ENCODE data around the gene CABLES2.

Gene CABLES2

GRCh38 chr20:62408640-62409039 is 1.6 kb upstream of the CABLES2 start:
- TF ChIP-seq GATA2 (IDR thresholded peaks at IDR 0.05; ENCODE audit: low read depth, low read length) (no peak), GATA3 (IDR thresholded peaks at IDR 0.05; ENCODE audit: low read depth, low read length) (no peak)

DNA sequence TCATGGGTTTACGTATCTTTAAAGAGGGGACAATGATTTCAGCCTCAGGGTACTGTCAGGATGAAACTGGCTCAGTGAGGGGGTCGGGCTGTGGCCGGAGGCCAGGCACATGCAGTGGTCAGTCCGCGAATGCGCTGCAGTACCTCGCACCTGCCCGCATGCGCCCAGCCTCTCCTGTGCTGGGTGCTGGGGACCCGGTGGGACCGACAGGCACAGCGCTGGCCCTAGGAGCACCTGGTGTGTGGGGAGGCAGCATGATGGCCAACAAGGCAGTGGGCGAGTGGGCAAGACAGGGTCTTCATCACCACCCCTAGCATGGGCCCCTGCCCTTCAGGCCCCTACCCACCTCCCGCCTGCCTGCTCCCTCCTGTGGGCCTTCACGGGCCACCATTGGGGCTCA is 970 bp upstream of the CABLES2 start:
- TF ChIP-seq GATA2 (IDR thresholded peaks at IDR 0.05; ENCODE audit: low read depth, low read length) (no peak), GATA3 (IDR thresholded peaks at IDR 0.05; ENCODE audit: low read depth, low read length) (no peak)

GRCh38 chr20:62406635-62407176 is 379 bp downstream of the CABLES2 start:
- TF ChIP-seq GATA3 (IDR thresholded peaks at IDR 0.05; ENCODE audit: low read depth, low read length) (no peak), GATA2 (IDR thresholded peaks at IDR 0.05; ENCODE audit: low read depth, low read length) (no peak)

GRCh38 chr20:62405981-62406513 is 1.0 kb downstream of the CABLES2 start:
- TF ChIP-seq GATA2 (IDR thresholded peaks at IDR 0.05; ENCODE audit: low read depth, low read length), result no peak
- TF ChIP-seq GATA3 (IDR thresholded peaks at IDR 0.05; ENCODE audit: low read depth, low read length), result no peak

DNA sequence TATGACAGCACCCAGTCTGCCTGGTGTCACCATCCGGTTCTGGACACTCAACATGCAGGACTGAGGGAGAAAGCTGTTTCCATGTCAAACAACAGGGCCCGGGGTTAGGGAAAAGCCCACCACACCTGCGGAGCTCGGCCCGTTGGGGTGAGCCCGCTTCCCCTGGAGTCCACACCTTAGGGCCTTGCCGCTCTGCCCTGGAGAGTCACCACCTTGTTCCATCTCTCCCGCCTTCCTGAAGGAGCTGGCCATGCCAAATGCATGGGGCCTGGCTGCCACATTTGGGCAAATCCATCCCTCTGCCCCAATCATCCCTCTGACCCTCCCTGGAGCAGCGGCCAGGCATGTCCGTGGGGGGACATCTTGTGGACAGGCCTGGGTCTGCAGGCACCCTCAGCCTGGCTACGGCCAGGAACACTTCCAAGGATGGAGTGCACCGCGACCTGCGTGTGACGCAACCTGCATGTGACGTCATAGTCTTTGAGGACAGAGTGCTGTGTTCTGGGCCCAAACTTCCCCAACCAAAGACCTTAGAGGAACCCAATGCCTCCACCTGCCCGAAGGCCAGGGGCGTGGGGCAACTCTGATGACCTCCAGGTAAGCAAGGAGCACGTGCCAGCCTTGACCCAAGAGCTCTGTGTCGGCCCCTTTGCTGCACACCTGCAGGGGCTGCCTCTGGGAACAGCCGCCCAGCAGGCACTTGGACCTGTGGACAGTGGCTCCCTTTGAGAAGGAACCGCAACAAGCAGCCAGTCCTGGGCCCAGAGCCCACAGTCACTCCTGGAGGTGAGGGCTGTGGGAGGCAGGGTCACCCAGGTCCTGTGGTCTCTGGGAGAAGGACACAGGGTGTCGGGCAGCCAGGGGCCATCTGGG is 1.7 kb downstream of the CABLES2 start:
- TF ChIP-seq GATA3 (IDR thresholded peaks at IDR 0.05; ENCODE audit: low read depth, low read length) (no peak), GATA2 (IDR thresholded peaks at IDR 0.05; ENCODE audit: low read depth, low read length) (no peak)

- no peak for TF ChIP-seq GATA2 (IDR thresholded peaks at IDR 0.05; ENCODE audit: low read depth, low read length)
- TF ChIP-seq GATA3 (IDR thresholded peaks at IDR 0.05; ENCODE audit: low read depth, low read length), result no peak
These were observed 2.4 kb downstream of the CABLES2 start for GRCh38 chr20:62404761-62405107.

GRCh38 chr20:62404112-62404665 is 2.9 kb downstream of the CABLES2 start:
- no peak for TF ChIP-seq GATA2 (IDR thresholded peaks at IDR 0.05; ENCODE audit: low read depth, low read length)
- TF ChIP-seq GATA3 (IDR thresholded peaks at IDR 0.05; ENCODE audit: low read depth, low read length), result no peak

DNA sequence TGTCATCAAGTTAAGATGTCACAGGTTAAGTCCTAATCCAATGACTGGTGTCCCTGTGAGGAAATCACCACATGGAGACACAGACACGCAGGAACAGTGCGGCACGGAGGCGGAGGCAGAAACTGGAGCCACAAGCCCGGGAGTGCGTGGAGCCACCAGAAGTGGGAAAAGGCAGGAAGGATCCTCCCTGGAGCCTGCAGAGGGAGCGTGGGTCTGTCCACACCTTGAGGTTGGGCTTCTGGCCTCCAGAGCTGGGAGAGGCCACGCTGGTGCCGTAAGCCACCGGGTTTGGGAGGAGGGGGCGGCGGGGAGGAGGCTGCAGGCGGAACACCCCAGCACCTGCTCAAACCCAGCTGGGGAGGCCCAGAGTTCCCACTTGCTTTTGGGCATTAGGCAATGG is 3.8 kb downstream of the CABLES2 start:
- TF ChIP-seq GATA3 (IDR thresholded peaks at IDR 0.05; ENCODE audit: low read depth, low read length) (no peak), GATA2 (IDR thresholded peaks at IDR 0.05; ENCODE audit: low read depth, low read length) (no peak)

GRCh38 chr20:62402456-62403150 is 4.5 kb downstream of the CABLES2 start:
- no peak for TF ChIP-seq GATA3 (IDR thresholded peaks at IDR 0.05; ENCODE audit: low read depth, low read length)

DNA sequence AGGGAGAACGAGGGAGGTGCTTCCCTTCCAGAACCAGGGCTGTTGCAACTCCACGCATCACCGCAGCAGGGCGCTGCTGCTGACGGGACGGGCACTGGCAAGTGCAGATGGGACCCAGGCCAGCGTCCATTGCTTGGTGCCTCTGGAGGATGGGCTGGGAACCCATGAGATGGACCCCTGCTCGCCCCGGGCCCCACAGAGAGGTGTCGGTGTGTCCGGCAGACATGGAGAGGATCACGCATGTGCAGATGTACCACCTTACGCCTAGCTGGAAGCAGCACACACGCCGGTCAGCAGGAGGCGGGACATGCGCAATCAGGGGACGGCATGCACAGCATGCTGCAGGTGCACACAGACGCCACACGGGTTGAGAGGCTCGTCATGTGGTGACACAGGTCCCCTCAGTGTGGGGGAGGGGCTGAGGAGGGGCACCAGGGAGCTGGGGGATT is 5.7 kb downstream of the CABLES2 start:
- no peak for TF ChIP-seq GATA3 (IDR thresholded peaks at IDR 0.05; ENCODE audit: low read depth, low read length)
- no peak for TF ChIP-seq GATA2 (IDR thresholded peaks at IDR 0.05; ENCODE audit: low read depth, low read length)

- no peak for TF ChIP-seq GATA2 (IDR thresholded peaks at IDR 0.05; ENCODE audit: low read depth, low read length)
- TF ChIP-seq GATA3 (IDR thresholded peaks at IDR 0.05; ENCODE audit: low read depth, low read length), result no peak
These were observed 6.5 kb downstream of the CABLES2 start for GRCh38 chr20:62400541-62400940.

- TF ChIP-seq GATA3 (IDR thresholded peaks at IDR 0.05; ENCODE audit: low read depth, low read length) (no peak), GATA2 (IDR thresholded peaks at IDR 0.05; ENCODE audit: low read depth, low read length) (no peak)
These were observed 7.1 kb downstream of the CABLES2 start for GRCh38 chr20:62400021-62400420.

DNA sequence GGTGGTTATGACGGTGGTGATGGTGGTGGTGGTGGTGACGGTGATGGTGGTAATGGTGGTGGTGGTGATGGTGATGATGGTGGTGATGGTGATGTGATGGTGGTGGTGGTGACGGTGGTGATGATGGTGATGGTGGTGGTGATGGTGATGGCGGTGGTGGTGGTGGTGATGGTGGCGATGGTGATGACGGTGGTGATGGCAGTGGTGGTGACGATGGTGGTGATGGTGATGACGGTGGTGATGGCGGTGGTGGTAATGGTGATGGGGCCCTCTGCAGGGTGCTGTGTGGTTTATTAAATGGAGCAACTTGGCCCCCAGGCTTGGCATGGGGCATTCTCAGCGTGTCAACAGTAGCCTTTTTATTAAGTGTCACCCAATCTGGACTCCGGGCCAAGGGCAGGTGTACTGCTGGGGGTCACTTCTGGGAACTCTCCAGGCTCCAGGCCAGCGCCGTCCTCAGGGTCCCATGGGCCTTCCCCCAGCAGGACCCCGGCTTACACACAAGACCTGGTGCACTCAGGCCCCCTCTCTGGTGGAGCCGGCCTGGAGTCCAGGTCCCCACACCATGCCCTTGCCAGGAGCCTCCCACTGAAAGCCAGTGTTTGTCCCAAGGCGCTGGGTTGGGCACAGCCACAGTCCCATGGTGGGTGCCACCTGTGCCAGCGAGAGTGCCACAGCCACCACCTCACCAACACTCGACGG is 8.8 kb downstream of the CABLES2 start:
- no peak for TF ChIP-seq GATA2 (IDR thresholded peaks at IDR 0.05; ENCODE audit: low read depth, low read length)
- no peak for TF ChIP-seq GATA3 (IDR thresholded peaks at IDR 0.05; ENCODE audit: low read depth, low read length)

Data from SH-SY5Y (cell line).